Activated CD4-positive, alpha-beta T cell treated with anti-CD3 and anti-CD28 coated beads, Interleukin-2, amount 50 U/mL, for 48 hours (primary cell): ENCODE data around the gene EIF5A.
A peak's percentile ranks its signal among the peaks of the same experiment; 100 is the strongest.
"Not testable (repeated sequence)": the region's sequence is repeated elsewhere in the genome, so short reads cannot be mapped to it uniquely, and the experiment has no call there.

Experiments used
- DNase-seq, 2 experiments: peaks; one replicate each; pipeline ENCODE4 v3.0.0-alpha.2; 2020

The EIF5A gene

DNA sequence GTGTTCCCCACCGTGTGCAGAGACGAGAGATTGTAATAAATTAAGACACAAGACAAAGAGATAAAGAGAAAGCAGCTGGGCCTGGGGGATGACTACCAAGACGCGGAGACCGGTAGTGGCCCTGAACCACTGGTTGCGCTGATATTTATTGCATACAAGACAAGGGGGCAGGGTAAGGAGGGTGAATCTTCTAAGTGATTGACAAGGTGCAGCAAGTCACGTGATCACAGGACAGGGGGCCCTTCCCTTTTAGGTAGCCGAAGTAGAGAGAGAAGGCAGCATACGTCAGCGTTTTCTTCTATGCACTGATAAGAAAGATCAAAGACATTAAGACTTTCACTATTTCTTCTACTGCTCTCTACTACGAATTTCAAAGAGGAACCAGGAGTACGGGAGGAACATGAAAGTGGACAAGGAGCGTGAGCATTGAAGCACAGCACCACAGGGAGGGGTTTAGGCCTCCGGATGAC is 25.2 kb downstream of the EIF5A start:
- DNase-seq = not testable (repeated sequence)

- no peak for DNase-seq
Measured at GRCh38 chr17:7334938-7335538, 27.6 kb downstream of the EIF5A start.

- DNase-seq = not testable (repeated sequence)
Measured at GRCh38 chr17:7335765-7336164, 28.3 kb downstream of the EIF5A start.

- peak; percentile 95 for DNase-seq
Measured at GRCh38 chr17:7336240-7337175, 29.1 kb downstream of the EIF5A start, which contains the start of gene ACAP1. Gene ACAP1, plus strand, starts transcription at chr17:7336529. Its CDS starts 206 bp downstream, at chr17:7336735.

DNA sequence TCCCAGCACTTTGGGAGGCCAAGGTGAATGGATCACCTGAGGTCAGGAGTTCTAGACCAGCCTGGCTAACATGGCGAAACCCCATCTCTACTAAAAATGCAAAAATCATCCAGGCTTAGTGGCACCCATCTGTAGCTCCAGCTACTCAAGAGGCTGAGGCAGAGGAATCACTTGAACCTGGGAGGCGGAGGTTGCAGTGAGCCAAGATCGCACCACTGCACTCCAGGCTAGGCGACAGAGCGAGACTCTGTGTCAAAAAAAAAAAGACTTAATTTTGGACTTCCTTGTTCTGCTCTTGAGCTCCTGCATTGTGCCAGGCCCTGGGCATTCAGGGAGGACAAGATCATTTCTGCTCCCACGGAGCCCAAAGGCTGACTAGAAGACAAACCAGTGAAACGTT is 30.2 kb downstream of the EIF5A start:
- DNase-seq = not testable (repeated sequence)

GRCh38 chr17:7340179-7340578 is 32.8 kb downstream of the EIF5A start:
- no peak for DNase-seq

DNA sequence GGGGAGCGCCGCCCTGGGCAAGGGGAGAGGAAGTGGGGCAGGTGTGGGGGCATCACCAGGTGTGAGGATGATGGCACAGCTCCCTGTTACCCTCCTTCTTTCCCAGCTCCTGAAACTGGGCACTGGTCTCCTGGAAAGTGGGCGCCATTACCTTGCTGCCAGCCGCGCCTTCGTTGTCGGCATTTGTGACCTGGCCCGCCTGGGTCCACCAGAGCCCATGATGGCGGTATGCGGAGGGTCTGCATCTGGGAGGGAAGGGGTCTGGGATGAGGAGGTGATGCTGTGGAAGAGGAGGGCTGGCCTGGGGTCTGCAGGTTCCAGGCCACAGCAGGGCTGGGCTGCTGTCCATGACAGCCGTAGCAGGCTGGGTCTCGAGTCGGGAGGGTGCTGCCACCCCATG is 34.4 kb downstream of the EIF5A start:
- DNase-seq = no peak

GRCh38 chr17:7343250-7343649 is 35.8 kb downstream of the EIF5A start:
- no peak for DNase-seq

- DNase-seq = no peak
Measured at GRCh38 chr17:7346761-7347614, 39.6 kb downstream of the EIF5A start.

DNA sequence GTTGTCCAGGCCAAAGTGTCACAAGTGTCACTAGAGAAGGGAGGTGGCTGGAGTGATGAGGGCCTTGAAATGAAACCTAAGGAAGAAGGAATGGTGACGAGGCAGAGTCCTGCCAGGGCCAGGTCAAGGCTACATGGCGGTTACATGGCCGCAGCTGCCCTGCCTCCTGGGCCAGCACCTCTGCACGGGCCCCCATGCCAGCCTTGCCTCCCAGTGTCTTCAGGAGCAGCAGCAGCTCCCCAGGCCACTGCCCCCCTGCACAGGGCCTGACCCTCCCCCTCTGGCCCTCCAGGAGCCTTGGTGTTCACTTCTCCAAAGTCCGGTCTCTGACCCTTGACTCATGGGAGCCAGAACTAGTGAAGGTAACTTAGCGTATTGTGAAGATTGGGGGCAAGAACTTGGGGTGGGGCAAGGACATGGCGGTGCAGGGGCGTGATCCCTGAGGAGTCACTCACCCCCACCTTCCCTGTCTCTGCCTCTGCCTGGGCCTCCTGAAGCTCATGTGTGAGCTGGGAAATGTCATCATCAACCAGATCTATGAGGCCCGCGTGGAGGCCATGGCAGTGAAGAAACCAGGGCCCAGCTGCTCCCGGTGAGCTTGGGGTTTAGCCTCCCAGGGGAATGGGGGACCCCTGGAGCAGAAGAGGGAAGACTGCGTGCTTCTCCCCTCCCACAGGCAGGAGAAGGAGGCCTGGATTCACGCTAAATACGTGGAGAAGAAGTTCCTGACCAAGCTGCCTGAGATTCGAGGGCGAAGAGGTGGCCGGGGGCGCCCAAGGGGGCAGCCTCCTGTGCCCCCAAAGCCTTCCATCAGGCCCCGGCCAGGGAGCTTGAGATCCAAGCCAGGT is 40.4 kb downstream of the EIF5A start:
- DNase-seq = no peak

GRCh38 chr17:7348478-7349242 is 41.2 kb downstream of the EIF5A start:
- DNase-seq = no peak

GRCh38 chr17:7351665-7352502 is 44.5 kb downstream of the EIF5A start, which contains the start of gene KCTD11:
Gene KCTD11, plus strand, starts transcription at chr17:7352162.
- DNase-seq = peak; percentile 85 to 90

- DNase-seq = no peak
Measured at GRCh38 chr17:7352503-7352889, 45.1 kb downstream of the EIF5A start.

DNA sequence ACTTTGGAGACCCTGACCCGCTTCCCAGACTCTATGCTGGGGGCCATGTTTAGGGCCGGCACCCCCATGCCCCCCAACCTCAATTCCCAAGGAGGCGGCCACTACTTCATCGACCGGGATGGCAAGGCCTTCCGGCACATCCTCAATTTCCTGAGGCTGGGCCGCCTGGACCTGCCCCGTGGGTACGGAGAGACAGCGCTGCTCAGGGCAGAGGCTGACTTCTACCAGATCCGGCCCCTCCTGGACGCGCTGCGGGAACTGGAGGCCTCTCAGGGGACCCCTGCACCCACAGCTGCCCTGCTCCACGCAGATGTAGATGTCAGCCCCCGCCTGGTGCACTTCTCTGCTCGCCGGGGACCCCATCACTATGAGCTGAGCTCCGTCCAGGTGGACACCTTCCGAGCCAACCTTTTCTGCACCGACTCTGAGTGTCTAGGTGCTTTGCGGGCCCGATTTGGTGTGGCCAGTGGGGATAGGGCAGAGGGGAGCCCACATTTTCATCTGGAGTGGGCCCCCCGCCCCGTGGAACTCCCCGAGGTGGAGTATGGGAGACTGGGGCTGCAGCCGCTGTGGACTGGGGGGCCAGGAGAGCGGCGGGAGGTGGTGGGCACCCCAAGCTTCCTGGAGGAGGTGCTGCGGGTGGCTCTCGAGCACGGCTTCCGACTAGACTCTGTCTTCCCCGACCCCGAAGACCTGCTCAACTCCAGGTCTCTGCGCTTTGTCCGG is 45.6 kb downstream of the EIF5A start:
- DNase-seq = no peak

DNA sequence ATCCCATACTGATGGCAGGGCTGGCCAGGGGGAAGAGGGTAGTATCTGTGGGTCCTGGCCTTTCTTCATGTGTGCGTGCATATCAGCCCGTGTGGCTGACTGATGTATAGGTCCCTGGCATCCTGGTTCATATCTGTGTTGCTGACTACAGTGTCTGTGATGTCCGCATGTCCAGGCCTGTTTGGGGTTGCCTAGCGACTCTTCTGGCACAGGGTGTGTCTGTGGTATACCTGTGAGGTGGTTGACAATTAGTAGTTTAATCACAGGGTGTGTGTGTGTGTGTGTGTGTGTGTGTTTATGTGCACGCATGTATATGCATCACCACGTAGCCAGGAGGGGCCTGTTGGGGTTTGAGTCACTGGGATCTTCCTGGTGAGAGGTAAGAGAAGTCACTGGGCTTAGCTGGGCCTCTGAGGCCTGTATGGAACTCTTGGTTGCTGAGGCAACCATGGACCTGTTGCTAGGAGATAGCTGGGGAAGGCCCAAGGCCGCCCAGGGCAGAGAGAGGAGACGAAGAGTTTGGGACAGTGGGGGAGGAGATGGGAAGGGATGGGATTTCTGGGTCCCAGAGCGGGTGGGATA is 46.9 kb downstream of the EIF5A start:
- peak; percentile 47 to 65 for DNase-seq

DNA sequence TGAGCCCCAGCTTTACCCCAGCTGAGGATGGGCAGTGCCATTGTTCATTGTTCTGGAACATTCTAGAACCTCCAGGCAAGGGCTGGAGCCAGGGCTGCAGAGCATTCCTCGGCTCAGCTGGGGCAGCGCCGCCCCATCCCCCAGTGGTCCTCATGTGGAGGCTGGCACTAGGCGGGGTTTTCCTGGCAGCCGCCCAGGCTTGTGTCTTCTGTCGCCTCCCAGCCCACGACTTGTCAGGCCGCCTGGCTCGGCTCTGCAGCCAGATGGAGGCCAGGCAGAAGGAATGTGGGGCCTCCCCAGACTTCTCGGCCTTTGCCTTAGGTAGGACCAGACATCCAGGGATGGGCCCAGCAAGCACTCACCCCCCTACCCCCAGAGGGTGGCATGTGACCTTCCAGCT is 47.6 kb downstream of the EIF5A start, which contains the start of gene TMEM95:
TSS of gene TMEM95 (plus strand) at position 104 of the 400 bp plus-strand sequence. CDS start at position 153, 49 bp downstream.
- no peak for DNase-seq

DNA sequence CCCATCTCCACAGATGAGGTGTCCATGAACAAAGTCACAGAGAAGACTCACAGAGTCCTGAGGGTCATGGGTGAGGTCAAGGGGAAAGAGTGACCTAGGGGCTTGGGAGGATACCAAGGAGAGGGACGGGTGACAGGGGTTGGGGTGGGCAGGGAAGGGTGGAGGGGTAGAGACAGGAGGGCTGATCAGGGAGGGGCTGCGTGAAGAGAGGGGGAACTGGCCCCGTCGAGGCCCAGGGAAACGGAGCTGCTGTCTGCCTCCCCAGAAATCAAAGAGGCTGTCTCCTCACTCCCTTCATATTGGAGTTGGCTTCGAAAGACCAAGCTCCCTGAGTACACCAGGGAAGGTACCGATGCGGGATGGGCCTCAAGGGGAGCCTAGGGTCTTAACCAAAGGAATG is 48.1 kb downstream of the EIF5A start:
- DNase-seq = no peak

GRCh38 chr17:7356072-7356549 is 48.7 kb downstream of the EIF5A start:
- DNase-seq = peak; percentile 90 to 92

DNA sequence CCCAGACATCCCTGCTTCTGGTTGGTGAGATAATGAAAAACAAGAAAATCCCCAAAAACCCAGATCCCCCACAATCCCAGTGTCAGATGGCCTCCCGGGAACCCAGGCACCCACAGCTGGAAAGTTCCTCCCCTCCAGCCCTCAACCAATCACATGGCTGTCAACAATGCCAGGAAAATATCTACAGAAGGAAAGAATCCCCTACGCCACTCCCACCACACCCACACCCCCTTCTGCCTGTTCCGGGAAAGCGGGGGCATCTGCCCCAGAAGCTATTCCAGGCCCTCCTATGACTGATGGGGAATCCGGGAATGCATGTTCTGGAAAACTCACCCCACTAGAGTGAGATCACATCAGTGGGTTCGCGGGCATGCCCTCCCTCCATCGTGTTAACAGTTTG is 49.3 kb downstream of the EIF5A start:
- DNase-seq = no peak
